Glomerular visceral epithelial cell (primary cell): Measurements from ENCODE around the gene STARD6.
"Not testable (repeated sequence)": the region's sequence is repeated elsewhere in the genome, so short reads cannot be mapped to it uniquely, and the experiment has no call there.

Source experiments
- DNase-seq: peaks from one replicate; pipeline ENCODE4 v3.0.0-alpha.2; 2016; ENCODE audit errors: extremely low spot score

Gene STARD6

GRCh38 chr18:54338230-54338629, 19.4 kb downstream of the STARD6 start:
- no peak for DNase-seq

- no peak for DNase-seq
These were observed 22.0 kb downstream of the STARD6 start for GRCh38 chr18:54335638-54336173.

GRCh38 chr18:54330768-54331548, 26.7 kb downstream of the STARD6 start:
- no peak for DNase-seq

GRCh38 chr18:54329787-54330186, 27.9 kb downstream of the STARD6 start:
- DNase-seq, result no peak

- DNase-seq, result no peak
These were observed 29.8 kb downstream of the STARD6 start for GRCh38 chr18:54327818-54328217.

- DNase-seq, result no peak
These were observed 33.7 kb downstream of the STARD6 start for GRCh38 chr18:54323970-54324369.

- no peak for DNase-seq
These were observed 34.1 kb downstream of the STARD6 start for GRCh38 chr18:54323561-54323960.

- DNase-seq, result no peak
These were observed 41.4 kb downstream of the STARD6 start for GRCh38 chr18:54316071-54316820.

GRCh38 chr18:54309564-54309963, 48.1 kb downstream of the STARD6 start:
- DNase-seq, result not testable (repeated sequence)

- no peak for DNase-seq
These were observed 54.2 kb downstream of the STARD6 start for GRCh38 chr18:54303408-54303807.

- DNase-seq, result not testable (repeated sequence)
These were observed 58.7 kb downstream of the STARD6 start for GRCh38 chr18:54298991-54299390.

GRCh38 chr18:54296062-54296461, 61.6 kb downstream of the STARD6 start:
- DNase-seq, result no peak

GRCh38 chr18:54294274-54294673, 63.4 kb downstream of the STARD6 start:
- DNase-seq, result no peak

- peak; percentile 59 for DNase-seq
These were observed 72.5 kb downstream of the STARD6 start for GRCh38 chr18:54284981-54285785.

GRCh38 chr18:54284535-54284934, 73.1 kb downstream of the STARD6 start:
- DNase-seq, result no peak

GRCh38 chr18:54280220-54280569, 77.5 kb downstream of the STARD6 start:
- no peak for DNase-seq

GRCh38 chr18:54279477-54280219, 78.0 kb downstream of the STARD6 start:
- DNase-seq, result peak; percentile 81

GRCh38 chr18:54278615-54279014, 79.0 kb downstream of the STARD6 start:
- no peak for DNase-seq

GRCh38 chr18:54277899-54278298, 79.8 kb downstream of the STARD6 start:
- DNase-seq, result no peak
